ENCODE results near the gene CUEDC2.
A peak's percentile ranks its signal among the peaks of the same experiment; 100 is the strongest.

The CUEDC2 gene

DNA sequence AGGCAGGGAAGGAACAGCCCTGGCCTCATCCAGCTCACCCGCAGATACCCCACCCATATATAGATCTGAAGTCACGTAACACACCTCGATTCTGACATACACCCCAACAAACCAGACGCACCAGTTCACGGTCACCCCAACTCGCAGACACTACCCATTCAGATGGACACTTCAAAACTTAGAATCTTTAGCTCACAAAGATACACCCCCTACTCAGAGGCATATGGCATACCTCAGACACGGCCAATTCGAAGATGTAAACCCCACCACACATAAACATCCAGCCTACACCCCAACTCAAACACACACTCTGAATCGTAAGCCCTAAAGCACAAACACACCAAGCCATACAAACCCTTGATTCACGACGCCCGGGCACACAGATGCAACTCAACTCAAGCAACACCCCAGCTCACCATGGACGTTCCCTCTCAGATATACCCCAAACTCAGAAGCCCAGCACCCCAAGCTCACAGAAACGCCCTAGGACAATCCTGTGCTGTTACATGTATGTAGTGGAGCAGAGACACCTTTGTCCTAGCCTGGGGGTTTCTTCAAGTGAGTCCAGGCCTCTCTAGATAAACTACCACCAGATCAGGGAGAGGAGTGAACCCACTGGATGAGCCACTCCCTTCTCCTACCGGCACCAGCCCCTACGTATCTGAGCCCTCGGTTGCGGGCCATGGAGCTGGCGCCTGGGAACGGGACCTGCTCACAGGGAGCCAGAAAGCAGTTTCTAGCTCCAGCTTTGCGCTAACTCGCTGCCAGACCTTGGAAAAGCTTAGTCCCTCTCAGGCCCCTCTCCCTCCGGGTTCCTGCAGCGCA lies 22.6 kb downstream of the CUEDC2 start:
- no peak for DNase-seq (ENCODE audit: low spot score)

DNA sequence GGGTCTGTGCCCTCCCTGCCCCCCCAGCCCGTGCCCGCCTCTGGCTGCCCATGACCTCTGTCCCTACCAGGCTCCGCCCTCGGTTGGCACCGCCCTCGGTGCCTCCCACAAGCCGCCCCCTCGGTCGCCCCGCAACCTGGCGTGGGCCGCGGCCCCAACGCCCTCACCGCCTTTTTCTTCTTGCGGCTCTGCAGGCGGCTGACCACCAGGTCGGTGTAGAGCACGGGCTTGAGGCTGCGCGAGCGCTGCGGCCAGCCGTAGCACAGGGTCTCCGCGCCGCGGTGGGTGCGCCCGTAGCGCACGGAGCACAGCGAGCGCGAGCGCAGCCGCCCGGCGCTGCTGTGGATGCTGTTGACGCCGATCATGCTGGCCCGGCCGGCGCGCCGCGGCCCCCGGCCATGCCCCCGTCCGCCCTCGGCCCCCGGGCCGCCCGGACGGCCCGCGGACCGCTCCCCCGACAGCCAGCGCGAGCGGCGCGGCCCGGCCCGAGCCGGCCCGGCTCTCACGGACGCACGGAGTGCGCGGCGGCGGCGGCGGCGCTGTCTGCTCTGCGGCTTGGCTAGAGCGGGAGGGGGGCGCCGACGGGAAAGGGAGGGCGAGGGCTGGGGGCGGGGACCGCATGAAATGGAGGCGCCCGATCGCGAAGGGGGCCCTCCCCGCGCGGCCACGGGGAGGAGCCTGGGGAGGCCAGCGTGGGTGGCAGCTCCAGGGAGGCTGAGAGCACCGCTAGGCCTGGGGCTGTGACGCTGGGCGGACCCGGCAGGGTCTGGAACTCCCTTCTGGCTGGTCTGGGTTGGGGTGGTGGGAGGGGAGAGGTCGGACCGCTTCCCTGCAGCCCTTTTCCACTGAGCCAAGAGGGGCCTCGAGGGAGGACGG lies 23.4 kb downstream of the CUEDC2 start:
- DNase-seq (ENCODE audit: low spot score), result no peak

DNA sequence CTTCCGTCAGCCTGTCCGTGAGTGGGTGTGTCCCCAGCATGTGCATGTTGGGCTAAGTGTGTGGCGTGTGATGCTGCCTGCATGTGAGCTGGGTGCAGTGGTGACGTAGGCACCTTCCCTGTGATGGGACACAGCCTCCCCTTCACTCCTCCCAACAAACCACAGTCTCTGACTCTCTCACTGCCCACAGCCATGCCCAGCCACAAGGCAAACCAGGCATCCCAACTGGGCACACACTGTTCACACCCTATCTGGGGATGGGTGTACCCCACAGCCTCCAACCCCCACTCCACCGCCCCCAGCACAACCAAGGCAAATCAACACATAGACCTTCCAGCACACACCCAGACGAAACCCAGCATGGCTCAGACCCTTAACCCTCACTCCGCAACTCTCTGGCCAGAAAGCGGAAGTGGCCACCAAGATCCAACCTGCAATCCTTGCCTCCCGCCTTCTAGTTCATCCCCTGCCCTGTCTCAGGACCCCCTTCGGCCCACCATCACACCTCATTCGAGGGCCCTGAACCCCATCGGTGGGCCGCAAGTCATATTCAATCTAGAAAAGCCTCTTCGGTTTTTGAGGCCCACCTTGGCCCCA lies 24.1 kb downstream of the CUEDC2 start:
- no peak for DNase-seq (ENCODE audit: low spot score)

DNA sequence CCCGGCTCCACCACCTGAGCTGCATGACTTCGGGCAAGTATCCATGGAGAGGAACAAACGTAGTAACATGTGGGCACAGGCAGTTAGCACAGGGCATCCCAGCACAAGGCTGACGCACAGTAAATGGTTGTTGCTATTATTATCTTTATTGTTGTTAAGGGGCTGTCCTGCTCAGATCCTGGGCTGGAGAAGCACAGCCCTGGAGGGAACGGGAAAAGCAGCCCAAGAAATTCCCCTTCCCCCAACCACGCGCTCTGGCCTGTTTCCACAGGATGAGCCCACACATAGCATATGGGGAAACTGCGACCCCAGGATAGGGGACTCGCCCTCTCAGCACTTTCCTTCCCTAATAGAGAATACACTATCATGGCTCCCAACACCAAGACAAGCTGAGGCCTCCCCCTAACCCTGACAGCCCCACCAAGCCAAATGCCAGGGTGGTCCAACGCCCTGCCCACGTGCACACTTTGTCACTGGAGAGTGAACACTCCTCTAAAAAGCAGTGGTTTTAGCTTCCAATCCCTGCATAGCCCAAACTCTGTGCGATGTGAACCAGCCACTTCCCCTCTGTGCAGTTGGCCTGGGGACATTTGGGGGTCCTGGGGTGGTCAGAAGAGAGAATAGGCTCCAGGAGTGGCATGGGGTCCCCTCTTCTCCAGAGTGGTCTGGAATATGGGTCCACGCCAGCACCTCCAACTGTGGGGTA lies 24.8 kb downstream of the CUEDC2 start:
- DNase-seq (ENCODE audit: low spot score), result no peak

DNA sequence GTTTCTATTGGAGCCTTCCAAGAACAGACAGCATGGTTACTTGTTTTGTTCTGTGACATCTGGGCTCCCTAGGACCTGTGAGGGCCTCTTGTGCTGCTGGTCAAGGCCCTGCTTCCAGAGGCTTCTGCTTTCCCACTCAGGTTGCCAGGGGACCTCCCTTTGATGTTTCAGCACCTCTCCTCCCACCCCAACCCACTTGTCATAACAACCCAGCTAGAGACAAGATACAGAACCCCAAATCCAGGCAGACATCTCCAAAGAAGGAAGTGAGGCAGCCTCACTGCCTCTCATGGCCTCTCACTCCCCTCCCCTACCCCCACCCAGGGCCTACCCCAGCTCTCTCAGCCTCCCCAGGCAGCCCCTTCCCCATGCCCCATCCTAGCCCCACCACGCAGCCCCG lies 25.6 kb downstream of the CUEDC2 start:
- DNase-seq (ENCODE audit: low spot score), result no peak

DNA sequence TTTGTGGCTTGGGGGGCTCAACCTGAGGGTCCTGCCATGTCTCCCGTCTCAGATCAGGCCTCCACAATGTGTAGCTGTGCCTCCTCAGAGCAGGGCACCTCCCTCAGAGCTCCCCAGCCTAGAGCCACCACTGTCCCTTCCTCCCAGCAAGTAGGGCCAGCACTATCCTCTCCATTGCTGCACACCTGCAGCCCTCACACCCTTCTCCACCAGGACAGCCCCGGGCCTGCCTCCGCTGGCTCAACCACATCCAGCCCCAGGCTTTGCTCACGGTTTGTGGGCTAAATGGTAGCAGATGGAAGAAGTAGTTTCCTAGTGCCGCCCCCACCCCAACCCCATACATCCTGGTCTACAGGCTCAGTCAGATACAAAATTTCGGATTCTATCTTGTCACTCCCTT lies 26.7 kb downstream of the CUEDC2 start:
- no peak for DNase-seq (ENCODE audit: low spot score)

DNA sequence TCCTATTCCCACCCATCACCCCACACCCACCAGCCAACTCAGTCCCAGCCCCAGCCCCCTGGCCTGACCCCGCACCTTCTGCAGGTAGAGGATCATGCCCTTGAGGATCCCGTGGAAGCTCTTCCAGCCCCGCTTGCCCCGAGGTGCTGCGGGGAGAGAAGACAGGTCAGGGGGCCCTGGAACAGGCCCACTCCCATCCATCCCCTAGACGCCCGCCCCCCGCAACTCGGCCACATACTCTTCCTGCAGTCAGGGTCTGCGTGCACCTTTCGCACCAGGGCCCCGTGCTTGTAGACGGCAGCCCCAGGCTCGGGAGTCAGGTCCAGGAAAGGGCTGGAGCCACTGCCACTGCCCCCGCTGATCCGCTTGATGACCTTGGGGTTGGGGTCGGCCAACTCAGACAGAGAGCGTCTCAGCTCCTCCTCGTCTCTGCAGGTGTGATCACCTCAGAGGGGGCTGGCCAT lies 27.2 kb downstream of the CUEDC2 start:
- no peak for DNase-seq (ENCODE audit: low spot score)

DNA sequence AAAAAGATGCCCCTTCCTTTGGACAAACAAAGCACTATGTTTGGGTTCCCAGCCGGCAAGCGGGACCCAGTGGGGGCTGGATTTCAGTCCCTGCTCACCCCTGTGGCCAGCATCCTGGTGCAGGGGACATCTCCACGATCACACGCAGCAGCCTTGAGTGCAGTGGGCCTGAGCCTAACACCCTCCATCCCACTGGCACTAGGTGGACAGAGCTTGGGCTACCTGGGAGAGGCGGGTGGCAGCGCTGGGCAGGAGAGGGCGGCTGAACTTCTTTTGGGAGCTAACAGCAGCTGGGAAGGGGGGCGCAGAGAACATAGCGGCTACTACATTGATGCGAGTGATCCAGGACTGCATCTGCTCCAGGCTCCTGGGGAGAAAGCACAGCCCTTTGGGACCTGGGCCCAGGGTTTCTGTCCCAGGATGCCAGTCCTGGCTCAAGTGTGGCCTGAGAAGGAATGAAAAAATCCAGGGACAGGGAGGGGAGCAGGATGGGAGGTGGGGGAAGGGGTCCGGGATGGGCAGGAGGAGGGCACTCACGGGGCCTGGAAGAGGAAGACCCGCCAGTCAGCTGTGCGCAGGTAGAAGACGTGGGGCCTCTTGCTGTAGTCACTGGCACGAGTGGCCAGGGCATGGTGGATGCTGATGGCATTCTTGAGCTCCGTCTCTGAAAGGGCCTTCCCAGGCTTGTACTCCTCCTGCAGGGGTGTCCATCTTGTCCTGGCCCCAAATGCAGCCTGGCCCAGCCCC lies 27.8 kb downstream of the CUEDC2 start:
- DNase-seq (ENCODE audit: low spot score), result no peak

DNA sequence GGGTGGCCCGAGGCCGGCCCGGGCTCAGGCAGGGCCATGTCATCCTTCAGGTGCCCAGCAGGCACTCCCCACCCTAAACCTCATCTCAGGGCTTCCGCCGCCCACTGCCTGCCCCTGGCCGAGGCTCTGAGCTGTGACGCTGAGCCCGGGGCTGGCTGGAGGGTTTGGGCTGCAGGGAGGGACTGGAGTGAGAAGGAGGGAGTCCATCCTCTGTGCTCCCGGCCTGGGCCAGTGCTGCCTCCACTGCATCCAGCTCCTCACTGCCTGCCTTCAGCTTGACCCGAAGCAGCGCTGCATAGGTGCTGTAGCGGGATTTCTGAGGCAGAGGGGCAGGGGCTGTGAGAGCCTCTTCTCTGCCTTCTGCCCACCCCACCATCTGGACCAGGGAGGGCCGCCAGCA lies 29.3 kb downstream of the CUEDC2 start:
- DNase-seq (ENCODE audit: low spot score), result no peak

DNA sequence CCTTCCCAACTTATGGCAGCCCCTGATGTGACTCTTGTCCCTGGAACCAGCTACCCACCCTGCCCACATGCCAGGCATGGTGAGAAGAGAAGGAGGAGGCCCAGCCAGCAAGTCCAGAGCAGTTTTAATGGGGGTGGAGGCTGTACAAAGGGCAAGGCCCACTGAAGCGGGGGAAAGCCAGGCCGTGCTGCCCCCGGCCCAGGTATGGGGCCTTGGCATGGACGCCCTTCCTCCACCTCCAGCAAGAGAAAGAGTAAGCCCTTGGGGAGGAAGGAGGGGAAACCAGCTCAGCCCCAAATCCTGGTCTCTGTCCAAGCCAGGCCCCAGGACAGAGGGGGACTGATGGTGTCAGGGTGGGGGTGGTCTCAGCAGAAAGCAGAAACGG lies 29.9 kb downstream of the CUEDC2 start:
- DNase-seq (ENCODE audit: low spot score), result no peak

DNA sequence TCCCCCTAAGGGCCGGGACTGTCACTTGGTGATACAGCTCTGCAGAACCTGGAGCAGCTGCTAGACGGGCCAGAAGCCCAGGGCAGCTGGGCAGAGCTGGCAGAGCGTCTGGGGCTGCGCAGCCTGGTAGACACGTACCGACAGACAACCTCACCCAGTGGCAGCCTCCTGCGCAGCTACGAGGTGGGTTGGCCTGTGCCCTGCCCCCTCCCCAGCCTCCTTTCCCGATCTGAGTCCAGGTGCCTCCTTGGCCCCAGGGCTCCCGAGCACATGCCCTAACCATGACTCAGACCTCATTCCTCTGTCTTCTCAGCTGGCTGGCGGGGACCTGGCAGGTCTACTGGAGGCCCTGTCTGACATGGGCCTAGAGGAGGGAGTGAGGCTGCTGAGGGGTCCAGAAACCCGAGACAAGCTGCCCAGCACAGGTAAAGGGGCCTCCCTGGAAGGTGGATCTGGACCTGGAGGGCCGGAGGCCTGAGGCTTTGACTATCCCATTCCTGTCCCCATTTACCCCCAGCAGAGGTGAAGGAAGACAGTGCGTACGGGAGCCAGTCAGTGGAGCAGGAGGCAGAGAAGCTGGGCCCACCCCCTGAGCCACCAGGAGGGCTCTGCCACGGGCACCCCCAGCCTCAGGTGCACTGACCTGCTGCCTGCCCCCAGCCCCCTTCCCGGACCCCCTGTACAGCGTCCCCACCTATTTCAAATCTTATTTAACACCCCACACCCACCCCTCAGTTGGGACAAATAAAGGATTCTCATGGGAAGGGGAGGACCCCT lies 30.5 kb downstream of the CUEDC2 start:
- no peak for DNase-seq (ENCODE audit: low spot score)

DNA sequence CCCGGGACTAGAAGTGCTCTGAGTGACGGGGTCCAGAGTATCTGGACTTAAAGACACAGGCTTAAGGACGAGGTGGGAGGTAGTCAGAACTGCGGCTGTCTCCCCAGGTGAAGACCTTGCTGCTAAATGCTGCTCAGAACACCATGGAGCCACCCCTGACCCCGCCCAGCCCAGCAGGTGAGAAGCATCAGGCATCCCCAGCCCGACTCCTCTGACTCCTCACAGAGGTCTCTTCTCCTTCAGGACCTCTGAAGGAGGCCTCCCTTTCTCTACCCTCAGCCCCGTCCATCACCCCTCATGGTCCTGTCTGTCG lies 31.1 kb downstream of the CUEDC2 start:
- DNase-seq (ENCODE audit: low spot score), result no peak

DNA sequence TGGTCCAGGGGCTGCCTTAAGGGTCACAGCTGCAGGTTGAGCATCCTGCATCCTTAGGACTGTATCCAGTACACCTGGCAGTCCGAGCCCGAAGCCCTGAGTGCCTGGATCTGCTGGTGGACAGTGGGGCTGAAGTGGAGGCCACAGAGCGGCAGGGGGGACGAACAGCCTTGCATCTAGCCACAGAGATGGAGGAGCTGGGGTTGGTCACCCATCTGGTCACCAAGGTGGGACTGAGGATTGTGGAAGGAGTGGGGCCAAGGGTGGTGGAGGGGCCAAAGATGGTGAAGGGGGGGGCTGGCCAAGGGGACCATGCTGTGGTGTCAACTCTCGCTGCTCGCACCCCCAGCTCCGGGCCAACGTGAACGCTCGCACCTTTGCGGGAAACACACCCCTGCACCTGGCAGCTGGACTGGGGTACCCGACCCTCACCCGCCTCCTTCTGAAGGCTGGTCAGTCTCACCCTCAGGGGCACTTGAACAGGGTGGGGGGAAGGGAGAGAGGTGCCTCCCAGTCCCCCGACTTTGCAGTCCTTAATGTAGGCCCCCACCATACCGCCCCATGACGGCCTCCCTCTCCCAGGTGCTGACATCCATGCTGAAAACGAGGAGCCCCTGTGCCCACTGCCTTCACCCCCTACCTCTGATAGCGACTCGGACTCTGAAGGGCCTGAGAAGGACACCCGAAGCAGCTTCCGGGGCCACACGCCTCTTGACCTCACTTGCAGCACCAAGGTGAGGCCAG lies 31.6 kb downstream of the CUEDC2 start:
- no peak for DNase-seq (ENCODE audit: low spot score)

DNA sequence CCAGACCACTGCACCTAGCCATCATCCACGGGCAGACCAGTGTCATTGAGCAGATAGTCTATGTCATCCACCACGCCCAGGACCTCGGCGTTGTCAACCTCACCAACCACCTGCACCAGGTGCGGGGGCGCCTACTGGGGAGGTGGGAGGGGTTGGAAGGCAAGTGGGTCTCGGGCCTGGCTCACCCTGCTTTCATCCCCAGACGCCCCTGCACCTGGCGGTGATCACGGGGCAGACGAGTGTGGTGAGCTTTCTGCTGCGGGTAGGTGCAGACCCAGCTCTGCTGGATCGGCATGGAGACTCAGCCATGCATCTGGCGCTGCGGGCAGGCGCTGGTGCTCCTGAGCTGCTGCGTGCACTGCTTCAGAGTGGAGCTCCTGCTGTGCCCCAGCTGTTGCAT lies 32.3 kb downstream of the CUEDC2 start:
- DNase-seq (ENCODE audit: low spot score), result no peak

DNA sequence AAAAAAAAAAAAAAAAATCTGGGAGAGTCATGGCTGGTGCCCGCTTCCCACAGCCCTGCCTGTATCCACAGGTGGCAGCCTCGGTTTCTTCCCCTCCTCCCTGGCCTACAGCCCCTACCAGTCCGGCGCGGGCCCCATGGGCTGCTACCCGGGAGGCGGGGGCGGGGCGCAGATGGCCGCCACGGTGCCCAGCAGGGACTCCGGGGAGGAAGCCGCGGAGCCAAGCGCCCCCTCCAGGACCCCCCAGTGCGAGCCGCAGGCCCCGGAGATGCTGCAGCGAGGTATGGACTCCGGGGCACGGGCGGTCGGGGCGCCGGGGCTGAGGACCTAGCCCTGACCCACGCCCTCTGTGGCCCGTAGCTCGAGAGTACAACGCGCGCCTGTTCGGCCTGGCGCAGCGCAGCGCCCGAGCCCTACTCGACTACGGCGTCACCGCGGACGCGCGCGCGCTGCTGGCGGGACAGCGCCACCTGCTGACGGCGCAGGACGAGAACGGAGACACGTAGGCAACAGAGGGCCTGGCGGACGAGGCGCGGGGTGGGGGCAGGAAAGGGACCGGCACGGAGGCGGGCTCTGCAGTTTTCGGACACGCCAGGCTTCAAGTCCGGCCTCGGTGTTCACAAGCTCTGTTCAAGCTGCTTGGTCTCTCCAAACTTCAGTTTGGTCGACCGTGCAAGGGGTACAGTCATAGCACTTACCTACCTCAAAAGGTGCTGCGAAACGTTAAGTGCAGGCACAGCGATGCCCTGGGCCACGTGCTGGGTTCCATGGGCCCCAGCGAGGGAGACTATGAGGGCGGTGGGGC lies 33.0 kb downstream of the CUEDC2 start:
- DNase-seq (ENCODE audit: low spot score), result peak; percentile 84

DNA sequence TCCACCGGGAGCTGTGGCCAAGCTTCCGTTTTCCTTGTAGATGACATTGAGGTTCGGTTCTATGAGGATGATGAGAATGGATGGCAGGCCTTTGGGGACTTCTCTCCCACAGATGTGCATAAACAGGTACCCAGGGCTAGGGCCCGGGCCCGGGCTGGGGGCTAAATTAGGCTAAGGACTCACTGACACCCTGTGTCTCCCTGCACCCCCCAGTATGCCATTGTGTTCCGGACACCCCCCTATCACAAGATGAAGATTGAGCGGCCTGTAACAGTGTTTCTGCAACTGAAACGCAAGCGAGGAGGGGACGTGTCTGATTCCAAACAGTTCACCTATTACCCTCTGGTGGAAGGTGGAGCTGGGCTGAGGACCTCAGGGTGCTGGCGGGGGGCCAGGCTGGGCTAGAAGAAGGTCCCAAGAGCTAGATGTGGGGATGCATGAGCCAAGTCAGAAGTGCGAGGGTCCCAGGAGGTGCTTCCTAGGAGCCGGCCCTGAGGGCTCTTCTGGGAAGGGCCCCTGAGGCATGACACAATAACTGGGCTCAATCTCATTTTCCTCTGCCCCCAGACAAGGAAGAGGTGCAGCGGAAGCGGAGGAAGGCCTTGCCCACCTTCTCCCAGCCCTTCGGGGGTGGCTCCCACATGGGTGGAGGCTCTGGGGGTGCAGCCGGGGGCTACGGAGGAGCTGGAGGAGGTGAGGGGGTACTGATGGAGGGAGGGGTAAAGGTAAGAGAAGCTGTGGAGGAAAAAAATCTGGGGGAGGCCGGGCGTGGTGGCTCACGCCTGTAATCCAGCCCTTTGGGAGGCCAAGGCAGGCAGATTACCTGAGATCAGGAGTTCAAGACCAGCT lies 34.0 kb downstream of the CUEDC2 start:
- DNase-seq (ENCODE audit: low spot score), result no peak

DNA sequence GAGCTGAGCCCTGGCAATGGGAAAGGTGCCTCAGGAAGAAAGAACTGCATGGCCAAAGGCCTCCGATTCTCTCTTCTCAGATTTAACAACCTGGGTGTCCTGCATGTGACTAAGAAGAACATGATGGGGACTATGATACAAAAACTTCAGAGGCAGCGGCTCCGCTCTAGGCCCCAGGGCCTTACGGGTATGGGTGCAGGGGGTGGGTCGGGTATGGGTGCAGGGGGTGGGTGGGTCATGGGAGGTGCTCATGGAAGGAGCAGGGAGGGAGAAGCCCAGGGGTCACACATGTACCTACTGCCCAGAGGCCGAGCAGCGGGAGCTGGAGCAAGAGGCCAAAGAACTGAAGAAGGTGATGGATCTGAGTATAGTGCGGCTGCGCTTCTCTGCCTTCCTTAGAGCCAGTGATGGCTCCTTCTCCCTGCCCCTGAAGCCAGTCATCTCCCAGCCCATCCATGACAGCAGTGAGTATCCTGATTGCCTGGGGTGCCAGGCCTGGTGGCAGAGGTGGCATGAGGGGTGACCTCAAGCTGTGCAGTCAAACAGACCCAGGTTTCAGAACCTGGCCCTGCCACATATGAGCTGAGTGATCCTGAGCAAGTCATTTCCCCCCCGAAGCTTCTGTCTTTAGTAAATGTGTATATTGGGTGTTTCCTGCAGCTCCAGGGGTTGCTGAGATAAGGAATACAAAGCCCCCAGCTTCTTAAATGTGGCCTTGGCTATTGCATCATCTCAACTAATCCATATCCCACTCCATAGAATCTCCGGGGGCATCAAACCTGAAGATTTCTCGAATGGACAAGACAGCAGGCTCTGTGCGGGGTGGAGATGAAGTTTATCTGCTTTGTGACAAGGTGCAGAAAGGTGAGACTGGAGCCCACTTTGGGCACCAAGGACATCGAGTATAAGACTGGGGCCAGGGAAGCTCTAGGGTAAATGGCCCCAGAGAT lies 34.9 kb downstream of the CUEDC2 start:
- DNase-seq (ENCODE audit: low spot score), result no peak
